Measurements from ENCODE around the gene RTP1.

RTP1 gene

DNA sequence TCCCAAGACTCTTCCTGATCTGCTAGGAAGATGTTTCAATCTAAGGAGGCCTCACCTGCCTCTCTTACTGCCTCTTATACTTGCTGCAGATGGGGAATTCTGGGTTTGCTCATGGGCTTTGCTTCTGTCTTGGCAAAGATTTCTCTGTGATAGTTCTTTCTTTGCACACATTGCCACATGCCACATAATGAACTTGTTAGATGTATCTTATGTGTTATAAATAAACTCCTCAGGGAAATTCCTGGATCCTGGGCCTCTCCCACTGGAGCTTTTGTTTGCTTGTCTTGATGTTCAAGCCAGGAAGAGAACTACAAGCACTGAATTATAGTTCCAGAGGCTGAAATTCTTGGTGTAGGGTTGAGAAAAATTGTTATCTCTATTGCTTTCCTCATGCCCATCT lies 12.2 kb downstream of the RTP1 start:
- no peak for DNase-seq (ENCODE audit: extremely low read depth, insufficient read length)
- TF ChIP-seq, protein P1, sequence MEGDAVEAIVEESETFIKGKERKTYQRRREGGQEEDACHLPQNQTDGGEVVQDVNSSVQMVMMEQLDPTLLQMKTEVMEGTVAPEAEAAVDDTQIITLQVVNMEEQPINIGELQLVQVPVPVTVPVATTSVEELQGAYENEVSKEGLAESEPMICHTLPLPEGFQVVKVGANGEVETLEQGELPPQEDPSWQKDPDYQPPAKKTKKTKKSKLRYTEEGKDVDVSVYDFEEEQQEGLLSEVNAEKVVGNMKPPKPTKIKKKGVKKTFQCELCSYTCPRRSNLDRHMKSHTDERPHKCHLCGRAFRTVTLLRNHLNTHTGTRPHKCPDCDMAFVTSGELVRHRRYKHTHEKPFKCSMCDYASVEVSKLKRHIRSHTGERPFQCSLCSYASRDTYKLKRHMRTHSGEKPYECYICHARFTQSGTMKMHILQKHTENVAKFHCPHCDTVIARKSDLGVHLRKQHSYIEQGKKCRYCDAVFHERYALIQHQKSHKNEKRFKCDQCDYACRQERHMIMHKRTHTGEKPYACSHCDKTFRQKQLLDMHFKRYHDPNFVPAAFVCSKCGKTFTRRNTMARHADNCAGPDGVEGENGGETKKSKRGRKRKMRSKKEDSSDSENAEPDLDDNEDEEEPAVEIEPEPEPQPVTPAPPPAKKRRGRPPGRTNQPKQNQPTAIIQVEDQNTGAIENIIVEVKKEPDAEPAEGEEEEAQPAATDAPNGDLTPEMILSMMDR (IDR thresholded peaks at IDR 0.05; ENCODE audit: insufficient read depth, low read length, poor library complexity, severe bottlenecking), result no peak
- H3K4me3 ChIP-seq (replicated peaks; ENCODE audit: low read depth, low read length), result no peak overlapping the region
- no peaks in the 10 kb centered on the region; the same call in none of the 2 replicates for H3K27me3 ChIP-seq (replicated peaks; ENCODE audit: control insufficient read depth, insufficient read depth, low read length)
- H3K36me3 ChIP-seq (ENCODE audit: control insufficient read depth, insufficient read depth, low read length), result no peaks in the 10 kb centered on the region

DNA sequence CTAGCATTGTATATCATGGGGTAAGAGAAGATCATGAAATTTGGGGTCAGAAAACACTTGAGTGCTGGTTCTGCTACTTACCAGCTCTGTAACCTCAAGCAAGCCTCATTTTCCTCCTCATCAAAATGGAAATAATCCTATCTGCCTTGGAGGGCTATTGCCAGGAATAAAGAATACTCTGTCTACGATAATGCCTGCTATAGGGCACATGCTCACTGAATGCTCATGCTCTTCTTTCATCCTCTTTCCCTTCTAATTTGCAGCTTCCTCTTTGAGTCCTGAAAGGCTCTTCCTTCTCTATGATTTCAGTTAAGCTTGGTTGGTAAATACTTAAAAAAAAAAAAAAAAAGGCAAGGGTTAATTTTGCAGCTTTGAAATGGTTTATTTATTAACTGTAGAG lies 12.8 kb downstream of the RTP1 start:
- H3K27me3 ChIP-seq (replicated peaks; ENCODE audit: control insufficient read depth, insufficient read depth, low read length), result no peaks in the 10 kb centered on the region; the same call in none of the 2 replicates
- no peaks in the 10 kb centered on the region for H3K36me3 ChIP-seq (ENCODE audit: control insufficient read depth, insufficient read depth, low read length)
- no peak for DNase-seq (ENCODE audit: extremely low read depth, insufficient read length)
- TF ChIP-seq, protein P1 (IDR thresholded peaks at IDR 0.05; ENCODE audit: insufficient read depth, low read length, poor library complexity, severe bottlenecking), result no peak
- H3K4me3 ChIP-seq (replicated peaks; ENCODE audit: low read depth, low read length), result no peak overlapping the region

DNA sequence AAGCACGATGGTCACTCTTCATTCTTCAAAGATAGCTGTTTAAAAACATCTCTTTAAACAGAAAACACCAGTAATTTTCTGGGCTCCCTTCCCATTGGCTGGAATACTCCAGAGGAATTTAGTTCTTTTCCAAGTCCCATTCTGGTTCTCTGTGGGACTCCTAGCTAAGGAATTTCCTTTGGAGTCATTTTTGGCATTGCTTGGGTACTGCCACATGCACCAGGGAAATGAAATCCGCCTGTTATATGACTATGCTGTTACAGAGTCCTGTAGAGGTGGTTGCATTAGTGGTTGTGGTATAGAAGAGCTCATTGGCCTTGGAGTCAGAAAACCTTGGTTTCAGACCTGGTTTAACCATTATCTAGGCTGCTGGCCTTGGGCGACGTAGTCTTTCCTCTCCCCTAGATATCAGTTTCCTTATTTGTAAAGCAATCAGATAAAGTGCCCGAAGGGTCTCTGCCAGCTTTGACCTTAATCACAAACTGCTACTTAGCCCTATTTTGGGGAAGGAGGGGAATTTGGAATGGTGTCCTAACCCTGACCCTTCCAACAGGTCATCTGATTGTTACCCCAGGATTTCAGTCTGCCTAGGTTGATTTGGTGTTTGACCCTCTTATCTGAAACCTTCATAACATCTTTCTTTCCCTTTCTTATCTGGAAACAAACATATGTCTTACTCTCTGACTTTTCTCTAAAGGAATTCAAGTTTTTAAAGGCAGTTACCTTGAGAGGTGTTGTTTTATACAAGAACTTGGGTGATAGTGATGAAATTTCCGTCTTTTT lies 13.4 kb downstream of the RTP1 start:
- TF ChIP-seq, protein P1 (IDR thresholded peaks at IDR 0.05; ENCODE audit: insufficient read depth, low read length, poor library complexity, severe bottlenecking), result no peak

DNA sequence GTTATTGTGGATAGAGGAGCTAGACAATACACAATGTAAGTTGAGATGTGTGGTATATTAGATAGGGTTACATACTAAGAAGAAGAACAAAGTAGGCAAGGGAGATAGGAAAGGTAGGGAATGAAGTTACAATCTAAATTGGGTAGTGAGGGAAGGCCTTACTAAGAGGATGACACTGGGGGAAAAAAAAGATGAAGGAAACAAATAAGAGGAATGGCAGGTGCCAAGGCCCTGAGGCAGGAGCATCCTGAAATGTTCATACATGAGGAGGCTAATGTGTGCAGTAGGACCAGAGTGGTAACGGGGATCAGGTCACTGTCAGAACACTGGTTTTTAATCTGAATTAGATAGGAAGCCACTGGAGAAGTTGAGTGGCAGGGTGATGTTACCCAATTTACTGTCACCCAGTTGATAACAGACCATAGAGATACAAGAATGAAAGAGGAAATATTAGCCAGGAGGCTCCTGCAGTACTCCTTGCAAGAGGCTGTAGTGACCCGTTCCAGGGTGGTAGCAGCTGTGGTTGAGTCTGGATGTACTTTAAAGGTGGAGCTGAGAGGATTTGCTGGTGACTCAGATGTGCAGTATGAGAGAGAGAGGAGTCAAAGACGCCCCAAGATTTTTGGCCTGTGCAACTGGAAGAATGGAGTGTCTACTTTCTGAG lies 14.4 kb downstream of the RTP1 start:
- no peak overlapping the region for H3K4me3 ChIP-seq (replicated peaks; ENCODE audit: low read depth, low read length)
- H3K36me3 ChIP-seq (ENCODE audit: control insufficient read depth, insufficient read depth, low read length), result no peaks in the 10 kb centered on the region
- H3K27me3 ChIP-seq (replicated peaks; ENCODE audit: control insufficient read depth, insufficient read depth, low read length), result no peaks in the 10 kb centered on the region; the same call in none of the 2 replicates
- TF ChIP-seq, protein P1 (IDR thresholded peaks at IDR 0.05; ENCODE audit: insufficient read depth, low read length, poor library complexity, severe bottlenecking), result no peak
- DNase-seq (ENCODE audit: extremely low read depth, insufficient read length), result no peak

More for the DNA sequence above, 13.4 kb downstream of the RTP1 start:
- Histone ChIP-seq H3K27me3 (replicated peaks; ENCODE audit: control insufficient read depth, insufficient read depth, low read length) (no peaks in the 10 kb centered on the region; the same call in none of the 2 replicates), H3K4me3 (replicated peaks; ENCODE audit: low read depth, low read length) (no peak overlapping the region), H3K36me3 (ENCODE audit: control insufficient read depth, insufficient read depth, low read length) (no peaks in the 10 kb centered on the region)
- no peak for DNase-seq (ENCODE audit: extremely low read depth, insufficient read length)

DNA sequence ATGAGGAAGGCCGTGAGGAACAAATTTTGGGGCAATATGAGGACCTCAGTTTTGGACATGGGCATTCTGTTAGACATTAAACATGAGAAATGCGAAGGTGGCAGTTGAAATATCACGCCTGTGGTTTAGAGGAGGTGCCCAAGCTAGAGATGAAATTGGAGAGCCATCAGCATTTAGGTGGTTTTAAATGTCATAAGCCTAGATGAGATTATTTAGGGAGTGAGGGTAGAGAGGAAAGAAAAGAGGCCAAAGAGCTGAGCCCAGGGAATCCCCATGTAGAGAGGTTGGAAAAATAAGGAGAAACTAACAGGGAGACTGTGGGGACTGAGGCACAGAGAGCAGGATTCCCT lies 14.9 kb downstream of the RTP1 start:
- DNase-seq (ENCODE audit: extremely low read depth, insufficient read length), result no peak
- H3K27me3 ChIP-seq (replicated peaks; ENCODE audit: control insufficient read depth, insufficient read depth, low read length), result no peaks in the 10 kb centered on the region; the same call in none of the 2 replicates
- no peak overlapping the region for H3K4me3 ChIP-seq (replicated peaks; ENCODE audit: low read depth, low read length)
- TF ChIP-seq, protein P1 (IDR thresholded peaks at IDR 0.05; ENCODE audit: insufficient read depth, low read length, poor library complexity, severe bottlenecking), result no peak
- H3K36me3 ChIP-seq (ENCODE audit: control insufficient read depth, insufficient read depth, low read length), result no peaks in the 10 kb centered on the region

All from GM06990 (cell line).